HEK293T (cell line): ENCODE results near the gene PIWIL1.

Experiments
- CTCF ChIA-PET: fragments of 350-600 bp; formaldehyde crosslinking; extraction: SDS; loops from one replicate; lab custom pipeline; 2021; ENCODE audit warnings: antibody characterized with exemption, inconsistent platforms; lab: Yijun Ruan, JAX
- POLR2A ChIA-PET: fragments of 350-600 bp; formaldehyde crosslinking; extraction: SDS; loops from one replicate; lab custom pipeline; 2020; ENCODE audit warnings: antibody characterized with exemption, inconsistent platforms; lab: Yijun Ruan, JAX
- DNase-seq: peaks from one replicate; pipeline ENCODE4 v3.0.0; 2012; ENCODE audit warnings: mixed read lengths; ENCODE audit errors: extremely low spot score
- ARNT ChIP-seq: fragments of 450-650 bp; IDR thresholded peaks from 2 replicates; pipeline ENCODE4 v1.6.1; 2017; ENCODE audit warnings: mild to moderate bottlenecking
- BHLHE40 ChIP-seq: fragments of 450-650 bp; IDR thresholded peaks from 2 replicates; pipeline ENCODE4 v1.6.1; 2016; ENCODE audit warnings: mild to moderate bottlenecking, moderate library complexity, borderline replicate concordance
- CTBP1 ChIP-seq: fragments of 450-650 bp; IDR thresholded peaks from 2 replicates; pipeline ENCODE4 v1.6.1; 2016; ENCODE audit warnings: borderline replicate concordance
- ELF4 ChIP-seq: fragments of 450-650 bp; IDR thresholded peaks from 2 replicates; pipeline ENCODE4 v1.6.1; 2017; ENCODE audit warnings: antibody characterized with exemption
- FOXA1 ChIP-seq: fragments of 450-650 bp; IDR thresholded peaks from 2 replicates; pipeline ENCODE4 v1.6.1; 2016; ENCODE audit warnings: mild to moderate bottlenecking
- FOXK2 ChIP-seq: fragments of 450-650 bp; IDR thresholded peaks from 2 replicates; pipeline ENCODE4 v1.6.1; 2016; ENCODE audit warnings: mild to moderate bottlenecking
- FOXM1 ChIP-seq: fragments of 450-650 bp; IDR thresholded peaks from 2 replicates; pipeline ENCODE4 v1.6.1; 2017; ENCODE audit warnings: mild to moderate bottlenecking, borderline replicate concordance
- HDGF ChIP-seq: fragments of 450-650 bp; IDR thresholded peaks from 2 replicates; pipeline ENCODE4 v1.6.1; 2017; ENCODE audit warnings: antibody characterized with exemption, borderline replicate concordance
- L3MBTL2 ChIP-seq: fragments of 450-650 bp; conservative IDR thresholded peaks from 2 replicates; pipeline ENCODE4 v1.6.1; 2016; ENCODE audit warnings: mild to moderate bottlenecking
- LEF1 ChIP-seq: fragments of 450-650 bp; IDR thresholded peaks from 2 replicates; pipeline ENCODE4 v1.6.1; 2017; ENCODE audit warnings: mild to moderate bottlenecking, borderline replicate concordance
- NFRKB ChIP-seq: fragments of 450-650 bp; IDR thresholded peaks from 2 replicates; pipeline ENCODE4 v1.6.1; 2016; ENCODE audit warnings: mild to moderate bottlenecking, moderate library complexity
- PKNOX1 ChIP-seq: fragments of 450-650 bp; IDR thresholded peaks from 2 replicates; pipeline ENCODE4 v1.6.1; 2016
- SP1 ChIP-seq: fragments of 450-650 bp; IDR thresholded peaks from 2 replicates; pipeline ENCODE4 v1.6.1; 2017
- SUZ12 ChIP-seq: fragments of 450-650 bp; IDR thresholded peaks from 2 replicates; pipeline ENCODE4 v1.6.1; 2016; ENCODE audit warnings: mild to moderate bottlenecking
- TARDBP ChIP-seq: fragments of 450-650 bp; IDR thresholded peaks from 2 replicates; pipeline ENCODE4 v1.6.1; 2016
- ZNF384 ChIP-seq: fragments of 450-650 bp; IDR thresholded peaks from 2 replicates; pipeline ENCODE4 v1.6.1; 2016

PIWIL1 gene

DNA sequence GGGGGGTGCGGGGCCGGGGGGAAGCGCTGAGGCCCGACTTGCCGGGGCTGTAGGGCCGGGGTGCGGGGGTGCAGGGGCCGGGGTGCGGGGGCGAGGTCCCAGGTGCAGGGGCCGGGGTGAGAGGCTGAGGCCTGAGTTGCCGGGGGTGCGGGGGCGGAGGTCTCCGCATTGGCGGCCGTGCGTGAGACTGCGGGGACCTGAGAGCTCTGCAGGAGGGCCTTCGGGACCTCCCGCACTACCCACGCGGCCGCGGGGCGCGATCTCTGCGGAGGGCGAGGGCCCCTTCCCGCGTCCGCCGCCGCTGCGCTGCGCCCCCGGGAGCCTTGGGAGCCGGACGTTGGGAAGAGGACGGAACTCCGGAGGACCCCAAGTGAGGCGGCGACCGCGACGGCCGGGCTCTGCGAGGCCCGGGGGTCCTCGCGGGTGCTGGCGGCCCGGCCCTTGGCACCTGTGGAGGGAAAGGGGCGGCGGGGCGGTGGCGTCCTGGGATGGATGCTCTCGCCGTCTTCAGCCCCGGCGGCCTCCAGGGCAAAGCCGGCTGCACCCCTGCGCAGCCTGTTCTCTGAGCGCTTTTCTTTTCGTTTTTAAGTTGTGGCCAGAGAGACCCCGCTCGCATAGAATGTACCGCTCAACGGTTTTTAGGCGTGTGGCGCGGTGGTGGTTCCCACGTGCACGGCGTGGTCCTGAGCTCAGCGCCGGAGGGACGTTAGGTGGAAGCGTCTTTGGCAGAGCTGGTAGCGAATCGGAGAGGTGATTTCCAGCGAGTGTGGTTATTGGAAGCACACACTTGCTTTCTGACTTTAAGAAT is 1.3 kb downstream of the PIWIL1 start:
- DNase-seq = no peak
- TF ChIP-seq L3MBTL2 (no peak), FOXK2 (no peak), ARNT (no peak), ELF4 (no peak)
- ChIA-PET CTCF (no interaction called here), POLR2A (no interaction called here)

- no peak for TF ChIP-seq BHLHE40
- ChIA-PET CTCF (interaction anchor here (0.7 kb wide), 1 partner anchor 760 kb away, joined by 3 read pairs; no protein-coding TSS in a partner anchor), POLR2A (no interaction called here)
- no peak for DNase-seq
Measured at GRCh38 chr12:130339951-130340350, 2.3 kb downstream of the PIWIL1 start.

- no peak for DNase-seq
- CTCF ChIA-PET = no interaction called here
- POLR2A ChIA-PET = no interaction called here
- no peak for TF ChIP-seq L3MBTL2
- no peak for TF ChIP-seq TARDBP
- no peak for TF ChIP-seq BHLHE40
- no peak for TF ChIP-seq ZNF384
- no peak for TF ChIP-seq ELF4
- no peak for TF ChIP-seq FOXA1
- TF ChIP-seq CTBP1 = no peak
- TF ChIP-seq FOXM1 = no peak
- no peak for TF ChIP-seq PKNOX1
- TF ChIP-seq NFRKB = no peak
Measured at GRCh38 chr12:130342442-130342841, 4.8 kb downstream of the PIWIL1 start.

- CTCF ChIA-PET = no interaction called here
- no peak for TF ChIP-seq L3MBTL2
- TF ChIP-seq FOXA1 = no peak
- TF ChIP-seq PKNOX1 = no peak
- no peak for TF ChIP-seq TARDBP
- no peak for TF ChIP-seq ARNT
- TF ChIP-seq BHLHE40 = no peak
- no peak for TF ChIP-seq FOXK2
- no peak for TF ChIP-seq HDGF
- no peak for TF ChIP-seq ZNF384
- TF ChIP-seq ELF4 = no peak
Measured at GRCh38 chr12:130342842-130343241, 5.2 kb downstream of the PIWIL1 start.

GRCh38 chr12:130344529-130344928 is 6.8 kb downstream of the PIWIL1 start:
- no peak for TF ChIP-seq TARDBP
- DNase-seq = no peak
- ChIA-PET POLR2A (no interaction called here), CTCF (interaction anchor here (0.6 kb wide), 1 partner anchor 302 kb away, joined by 3 read pairs; no protein-coding TSS in a partner anchor)

More at GRCh38 chr12:130342842-130343241, 5.2 kb downstream of the PIWIL1 start:
- no peak for DNase-seq
- POLR2A ChIA-PET = no interaction called here

DNA sequence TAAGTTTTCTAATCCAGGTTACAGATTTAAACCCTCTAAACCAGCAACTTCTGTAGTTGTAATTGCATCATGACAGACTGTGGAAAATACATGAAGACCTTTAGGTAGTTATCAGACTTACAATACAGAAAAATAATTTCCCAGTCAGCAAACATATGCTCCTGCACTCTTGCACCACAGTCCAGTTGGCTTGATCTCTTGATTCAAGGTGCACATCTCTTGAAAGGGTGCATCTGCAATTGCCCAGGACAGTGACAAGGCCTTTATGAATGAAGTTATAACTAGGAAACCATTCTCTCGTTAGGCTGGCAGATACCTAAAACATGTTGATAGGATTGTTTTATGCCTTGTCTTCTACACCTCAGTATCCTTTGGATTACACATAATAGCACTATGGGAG is 7.6 kb downstream of the PIWIL1 start:
- ChIA-PET POLR2A (no interaction called here), CTCF (no interaction called here)
- TF ChIP-seq PKNOX1 (no peak), L3MBTL2 (no peak), SUZ12 (no peak), ARNT (no peak), FOXA1 (no peak), LEF1 (no peak), CTBP1 (no peak), TARDBP (no peak), FOXK2 (no peak), ELF4 (no peak), ZNF384 (no peak), BHLHE40 (no peak), SP1 (no peak), FOXM1 (no peak), NFRKB (no peak), HDGF (no peak)
- DNase-seq = no peak

GRCh38 chr12:130347588-130347987 is 9.9 kb downstream of the PIWIL1 start:
- POLR2A ChIA-PET = no interaction called here
- CTCF ChIA-PET = no interaction called here
- no peak for TF ChIP-seq BHLHE40
- TF ChIP-seq FOXA1 = no peak
- TF ChIP-seq HDGF = no peak
- no peak for TF ChIP-seq ARNT
- no peak for TF ChIP-seq ELF4
- no peak for TF ChIP-seq LEF1
- TF ChIP-seq FOXK2 = no peak
- TF ChIP-seq FOXM1 = no peak
- no peak for TF ChIP-seq L3MBTL2
- no peak for TF ChIP-seq NFRKB
- TF ChIP-seq SUZ12 = no peak
- TF ChIP-seq ZNF384 = no peak

More at GRCh38 chr12:130347588-130347987, 9.9 kb downstream of the PIWIL1 start:
- DNase-seq = no peak
